D721Med (cell line): ENCODE measurements around the gene RFPL3.
"Not testable (repeated sequence)": the region's sequence is repeated elsewhere in the genome, so short reads cannot be mapped to it uniquely, and the experiment has no call there.

Experiments used
- DNase-seq: peaks from one replicate; pipeline ENCODE4 v3.0.0; 2011; ENCODE audit warnings: low spot score; ENCODE audit not compliant: insufficient read length
- FAIRE-seq: peaks from 2 replicates; lab custom pipeline; 2011; peaks lifted over from hg19 to GRCh38; lab: Jason Lieb, UNC
- TF ChIP-seq, protein P1 (sequence below): IDR thresholded peaks from 2 replicates; pipeline ENCODE4 v1.5.1; 2012; ENCODE audit warnings: mild to moderate bottlenecking, control low read depth; ENCODE audit not compliant: insufficient read depth; ENCODE audit errors: missing control alignments

RFPL3 gene

DNA sequence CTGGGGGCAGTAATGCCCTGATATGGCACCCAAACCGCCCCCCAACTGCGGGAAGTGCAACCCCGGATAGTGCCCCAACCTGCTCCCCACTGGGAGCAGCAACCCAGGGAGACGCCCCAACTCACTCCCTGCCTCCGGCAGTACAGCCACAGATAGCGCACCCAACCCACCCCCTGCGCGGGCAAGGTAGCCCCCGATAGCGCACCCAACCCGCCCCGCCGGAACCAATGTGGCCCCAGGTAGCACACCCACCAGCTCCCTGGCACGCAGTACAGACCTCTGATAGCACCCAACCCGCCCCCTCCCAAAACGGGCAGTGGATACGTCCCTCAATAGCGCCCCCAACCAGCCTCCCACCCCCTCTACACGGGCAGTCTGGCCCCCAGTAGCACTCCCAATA lies 3.8 kb upstream of the RFPL3 start:
- DNase-seq (no peak), FAIRE-seq (no peak)
- TF ChIP-seq, protein P1, sequence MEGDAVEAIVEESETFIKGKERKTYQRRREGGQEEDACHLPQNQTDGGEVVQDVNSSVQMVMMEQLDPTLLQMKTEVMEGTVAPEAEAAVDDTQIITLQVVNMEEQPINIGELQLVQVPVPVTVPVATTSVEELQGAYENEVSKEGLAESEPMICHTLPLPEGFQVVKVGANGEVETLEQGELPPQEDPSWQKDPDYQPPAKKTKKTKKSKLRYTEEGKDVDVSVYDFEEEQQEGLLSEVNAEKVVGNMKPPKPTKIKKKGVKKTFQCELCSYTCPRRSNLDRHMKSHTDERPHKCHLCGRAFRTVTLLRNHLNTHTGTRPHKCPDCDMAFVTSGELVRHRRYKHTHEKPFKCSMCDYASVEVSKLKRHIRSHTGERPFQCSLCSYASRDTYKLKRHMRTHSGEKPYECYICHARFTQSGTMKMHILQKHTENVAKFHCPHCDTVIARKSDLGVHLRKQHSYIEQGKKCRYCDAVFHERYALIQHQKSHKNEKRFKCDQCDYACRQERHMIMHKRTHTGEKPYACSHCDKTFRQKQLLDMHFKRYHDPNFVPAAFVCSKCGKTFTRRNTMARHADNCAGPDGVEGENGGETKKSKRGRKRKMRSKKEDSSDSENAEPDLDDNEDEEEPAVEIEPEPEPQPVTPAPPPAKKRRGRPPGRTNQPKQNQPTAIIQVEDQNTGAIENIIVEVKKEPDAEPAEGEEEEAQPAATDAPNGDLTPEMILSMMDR: no peak

DNA sequence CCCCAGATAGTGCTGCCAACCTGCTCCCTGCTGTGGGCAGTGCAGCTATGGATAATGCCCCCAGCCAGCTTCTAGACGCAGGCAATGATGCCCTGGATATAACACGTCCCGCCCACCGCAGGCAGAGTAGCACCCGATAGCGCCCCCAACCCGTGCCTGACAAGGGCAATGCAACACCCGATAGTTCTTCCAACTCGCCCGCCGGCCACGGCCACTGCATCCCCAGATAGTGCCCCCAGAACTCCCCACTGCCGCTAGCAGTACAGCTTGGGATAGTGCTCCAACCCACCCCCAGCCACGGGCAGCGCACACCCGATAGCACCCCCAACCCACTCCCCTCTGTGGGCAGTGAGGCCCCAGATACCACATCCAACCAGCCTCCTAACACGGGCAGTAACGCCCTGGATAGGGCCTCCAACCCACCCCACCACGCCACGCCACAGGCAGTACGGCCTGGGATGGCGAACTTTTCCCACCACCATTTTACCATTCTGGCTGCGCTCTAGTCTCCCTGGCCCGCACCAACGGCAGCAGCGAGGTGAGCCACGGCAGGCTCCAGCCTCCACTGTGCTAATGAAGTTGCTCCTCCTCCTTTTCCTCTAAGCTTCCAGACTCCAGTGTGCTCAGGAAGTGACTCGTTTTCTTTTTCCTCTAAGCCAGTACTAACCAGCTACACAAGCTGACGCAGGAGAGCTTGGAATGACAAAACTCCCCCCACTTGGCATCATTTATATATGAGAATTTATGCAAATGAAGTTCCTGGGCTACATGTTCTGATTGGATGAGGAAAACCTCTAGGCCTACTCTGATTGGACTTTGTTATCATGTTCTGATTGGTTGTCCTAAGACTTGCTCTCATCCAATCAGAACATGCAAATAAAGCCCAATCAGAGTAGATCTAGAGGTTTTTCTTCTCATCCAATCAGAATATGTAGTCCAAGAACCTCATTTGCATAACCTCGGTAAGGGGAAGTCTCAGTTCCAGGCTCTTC lies 3.0 kb upstream of the RFPL3 start:
- DNase-seq: no peak
- TF ChIP-seq, protein P1: no peak
- FAIRE-seq: no peak

DNA sequence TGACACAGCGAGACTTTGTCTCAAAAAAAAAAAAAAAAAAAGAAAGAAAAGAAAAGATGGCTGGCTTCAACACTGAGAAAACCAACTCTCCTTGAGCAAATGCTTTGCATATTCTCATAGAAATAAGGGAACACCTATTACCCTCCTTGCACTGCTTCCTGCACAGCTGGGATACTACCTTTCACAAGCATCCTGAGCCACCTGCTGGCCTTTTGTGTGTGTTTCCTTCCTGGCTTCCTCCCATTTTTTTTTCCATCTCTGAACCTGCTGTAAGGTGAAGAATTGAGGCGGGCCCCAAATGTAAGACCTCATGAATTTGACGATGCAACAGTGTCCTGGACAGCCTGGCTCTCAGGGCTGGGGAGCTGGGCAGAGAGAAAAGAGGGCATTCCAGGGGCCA lies 1.9 kb upstream of the RFPL3 start:
- TF ChIP-seq, protein P1: peak; percentile 32
- FAIRE-seq: no peak
- DNase-seq: no peak

DNA sequence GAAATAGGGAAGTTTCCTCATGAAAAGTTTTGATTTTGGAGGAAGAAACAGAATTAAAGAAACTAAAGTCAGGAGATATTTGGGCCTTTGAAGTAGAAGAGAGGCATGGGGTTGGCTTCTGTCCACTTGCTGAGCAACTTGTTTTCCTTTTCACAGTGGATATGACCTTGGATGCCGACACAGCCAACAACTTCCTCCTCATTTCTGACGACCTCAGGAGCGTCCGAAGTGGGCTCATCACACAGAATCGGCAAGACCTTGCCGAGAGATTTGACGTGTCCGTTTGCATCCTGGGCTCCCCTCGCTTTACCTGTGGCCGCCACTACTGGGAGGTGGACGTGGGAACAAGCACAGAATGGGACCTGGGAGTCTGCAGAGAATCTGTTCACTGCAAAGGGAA lies 2.4 kb downstream of the RFPL3 start:
- not testable (repeated sequence) for FAIRE-seq, DNase-seq

DNA sequence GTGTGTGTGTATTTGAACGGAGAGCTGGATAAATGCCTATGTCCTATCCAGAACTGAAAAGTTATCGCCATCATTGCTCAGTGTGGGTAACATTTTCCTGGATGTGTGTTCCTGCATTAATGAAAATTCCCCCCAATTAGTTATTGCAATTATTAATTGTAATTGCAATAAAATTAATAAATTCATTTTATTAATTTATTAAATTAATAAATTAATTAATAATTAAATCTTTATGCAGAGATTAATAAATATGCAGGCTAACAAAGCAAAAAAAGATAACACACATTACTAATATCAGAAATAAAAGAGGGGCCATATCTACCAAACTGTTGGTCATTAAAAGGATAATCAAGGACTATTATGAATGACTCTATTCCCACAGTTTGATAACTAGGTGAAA lies 3.6 kb downstream of the RFPL3 start:
- FAIRE-seq (no peak), DNase-seq (no peak)

DNA sequence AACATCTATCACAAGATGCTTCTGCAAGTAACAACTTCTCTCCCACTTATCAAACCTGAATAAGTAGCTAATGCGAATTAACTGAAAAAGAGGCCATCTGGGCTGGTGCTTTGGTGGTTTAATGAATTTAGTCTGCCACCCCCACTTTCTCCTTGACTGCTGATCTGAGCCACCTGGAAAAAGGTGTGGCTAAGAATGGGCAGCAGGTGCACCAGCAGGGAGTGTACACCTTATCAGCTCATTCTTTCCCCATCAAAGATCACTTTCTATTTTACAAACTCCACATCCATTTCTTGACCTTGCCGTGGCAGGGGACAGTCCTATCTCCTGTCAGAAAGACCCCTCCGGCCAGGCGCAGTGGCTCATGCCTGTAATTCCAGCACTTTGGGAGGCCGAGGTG lies 6.5 kb downstream of the RFPL3 start:
- DNase-seq (no peak), FAIRE-seq (no peak)
- TF ChIP-seq, protein P1: no peak

More for the DNA sequence above, 3.6 kb downstream of the RFPL3 start:
- TF ChIP-seq, protein P1: no peak

DNA sequence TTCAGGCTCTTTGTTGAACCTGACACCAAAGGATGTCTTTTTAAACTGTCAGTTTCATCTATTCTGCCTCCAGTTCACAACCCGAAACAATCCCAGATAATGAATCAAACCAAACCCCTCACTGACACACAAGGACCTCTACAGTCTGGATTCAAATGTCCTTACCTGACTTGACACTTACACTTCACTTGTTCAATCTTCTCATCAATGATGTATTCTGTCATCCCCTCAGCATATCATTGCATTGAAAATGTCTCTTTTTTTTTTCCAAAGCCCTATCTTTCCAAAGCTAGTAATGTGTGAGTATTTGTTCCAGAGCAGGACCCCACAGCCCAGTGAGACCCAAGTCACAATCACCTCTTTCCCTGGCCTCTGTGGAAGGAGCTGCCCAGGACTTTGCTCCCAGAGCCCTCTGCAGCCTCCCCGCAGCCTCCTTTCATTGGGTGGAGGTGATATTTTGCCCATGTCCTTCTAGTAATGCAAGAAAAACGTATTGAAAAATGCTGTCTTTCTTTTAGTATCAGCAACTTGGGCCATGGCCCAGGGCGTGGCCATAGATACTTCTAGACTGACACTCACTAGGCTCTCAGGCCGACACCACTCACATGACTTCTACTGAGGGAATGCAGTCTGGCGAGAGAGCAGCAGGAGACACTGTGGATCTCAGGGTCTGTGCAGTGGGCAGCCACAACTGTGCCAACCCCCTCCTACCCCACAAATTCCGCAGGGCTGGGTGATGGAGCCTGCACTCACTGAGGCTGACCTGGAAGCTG lies 18.2 kb downstream of the RFPL3 start:
- TF ChIP-seq, protein P1: no peak
- FAIRE-seq (no peak), DNase-seq (no peak)
